ENCODE data around the gene SLCO3A1. TPM values are rescaled to one million over a fixed set of nuclear protein-coding genes. Genes with fewer than 3 reads are reported as not detected.

SLCO3A1 gene
- total and polyA plus RNA-seq, 2 of the 8 experiments (the other 6 are each of a cell fraction or from before 2014, with no cell fraction given), result 15.1 to 20.4 TPM

- Histone ChIP-seq H3K4me1 (replicated peaks in 1 of 4; ENCODE audit: control insufficient read depth in 3 of 4, insufficient read depth in 4 of 4, low read length in 3 of 4) (peaks cover 3 to 19% (median 12%) of the 10 kb centered on the region in 4 experiments; a peak in 6 of 7 replicates), H4K5ac (ENCODE audit: insufficient read length, low read depth, low read length) (no peak overlapping the region), H4K20me1 (replicated peaks in 1 of 2; ENCODE audit: control insufficient read depth in 1 of 2, insufficient read depth in 2 of 2, low read length in 2 of 2) (peaks cover 2 to 3% of the 10 kb centered on the region in 2 experiments), H3K18ac (ENCODE audit: extremely low read depth, low read length) (no peak overlapping the region), H3K9me3 (ENCODE audit: insufficient read depth in 2 of 2, low read depth in 1 of 2, low read length in 1 of 2) (no peaks in the 10 kb centered on the region), H4K8ac (ENCODE audit: extremely low read depth, insufficient read depth, low read length) (no peak overlapping the region), H3K9ac (replicated peaks in 1 of 4; ENCODE audit: extremely low read depth in 1 of 4, low read depth in 3 of 4, low read length in 3 of 4) (no peak overlapping the region), H3K4me3 (ENCODE audit: extremely low read depth in 1 of 4, insufficient read depth in 2 of 4, low read depth in 3 of 4, low read length in 4 of 4) (no peak overlapping the region), H3K14ac (ENCODE audit: insufficient read length) (no peak overlapping the region), H3K36me3 (ENCODE audit: control insufficient read depth in 2 of 4, insufficient read depth in 4 of 4, low read length in 3 of 4) (no peaks in the 10 kb centered on the region), H3K79me1 (ENCODE audit: low read depth, low read length) (no peaks in the 10 kb centered on the region), H2BK20ac (ENCODE audit: low read length) (no peak overlapping the region), H2BK15ac (ENCODE audit: low read length) (no peak overlapping the region), H3K27me3 (replicated peaks in 1 of 4; ENCODE audit: control insufficient read depth in 3 of 4, extremely low read depth in 1 of 4, insufficient read depth in 3 of 4, low read length in 3 of 4) (no peaks in the 10 kb centered on the region), H2BK5ac (ENCODE audit: low read depth, low read length) (no peak overlapping the region), H3K27ac (ENCODE audit: low read depth, low read length) (no peak overlapping the region), H2AFZ (ENCODE audit: low read length) (no peak overlapping the region), H4K91ac (replicated peaks; ENCODE audit: insufficient read length, low read length) (no peak overlapping the region), H2BK12ac (ENCODE audit: low read depth, low read length) (no peak overlapping the region), H3K23me2 (ENCODE audit: low read depth, low read length) (no peaks in the 10 kb centered on the region), H2BK120ac (replicated peaks; ENCODE audit: low read depth, low read length) (no peak overlapping the region), H2AK5ac (ENCODE audit: low read depth, low read length) (no peak overlapping the region), H3K4ac (replicated peaks; ENCODE audit: insufficient read length, low read depth, low read length) (no peak overlapping the region), H3K4me2 (ENCODE audit: insufficient read depth in 1 of 2, low read depth in 2 of 2, low read length in 2 of 2) (no peak overlapping the region), H3K23ac (ENCODE audit: insufficient read length) (no peak overlapping the region), H3K56ac (replicated peaks; ENCODE audit: insufficient read length, low read depth, low read length) (no peak overlapping the region), H3K79me2 (ENCODE audit: control insufficient read depth in 1 of 2, insufficient read depth in 2 of 2, low read length in 2 of 2) (peaks cover 0 to 3% of the 10 kb centered on the region in 2 experiments; a peak in 1 of 4 replicates)
- ChIA-PET POLR2A (ENCODE audit: partially characterized antibody) (interaction anchor here (1.0 kb wide), 1 partner anchor 20 kb away, joined by 3 read pairs; no protein-coding TSS in a partner anchor), CTCF (ENCODE audit: partially characterized antibody) (no interaction called here)
- FAIRE-seq (no peak), DNase-seq (ENCODE audit: low read depth in 1 of 2, low spot score in 2 of 2) (no peak)
- WGBS, 2 experiments (ENCODE audit: extremely low coverage in 1 of 2, insufficient coverage in 1 of 2, insufficient read length in 1 of 2, insufficient replicate concordance in 2 of 2, low coverage in 1 of 2, low lambda C conversion rate in 2 of 2, missing lambda C conversion rate in 1 of 2), result 95% methylated on average over 3 of the region's 3 CpGs; no CpG with 5 or more reads in 1 of the 2 experiments
- TF ChIP-seq SUZ12 (IDR thresholded peaks at IDR 0.05; ENCODE audit: low read length), result no peak
- no peak for TF ChIP-seq CHD2 (IDR thresholded peaks at IDR 0.05; ENCODE audit: low read length)
- TF ChIP-seq BCL11A (IDR thresholded peaks at IDR 0.05; ENCODE audit: low read depth in 2 of 2, low read length in 2 of 2), result no peak
- TF ChIP-seq TCF12 (IDR thresholded peaks at IDR 0.05; ENCODE audit: low read depth, low read length), result no peak
- no peak for TF ChIP-seq ATF2 (IDR thresholded peaks at IDR 0.05; ENCODE audit: low read length)
- no peak for TF ChIP-seq YY1 (IDR thresholded peaks at IDR 0.05; ENCODE audit: low read depth, low read length)
- TF ChIP-seq CHD1 (IDR thresholded peaks at IDR 0.05; ENCODE audit: low read depth, low read length), result no peak
- no peak for TF ChIP-seq CTCF (IDR thresholded peaks at IDR 0.05; ENCODE audit: control extremely low read depth in 1 of 3, insufficient read depth in 1 of 3, low read depth in 1 of 3, low read length in 3 of 3)
- no peak for TF ChIP-seq CBX5 (IDR thresholded peaks at IDR 0.05; ENCODE audit: low read depth, low read length)
These were observed 26.9 kb downstream of the SLCO3A1 start for GRCh38 chr15:91880373-91880772.
